ENCODE results near the gene ANKS1A.
"Not testable (repeated sequence)": the region's sequence is repeated elsewhere in the genome, so short reads cannot be mapped to it uniquely, and the experiment has no call there.

ANKS1A gene

GRCh38 chr6:35128042-35128441 is 239.0 kb downstream of the ANKS1A start:
- TF ChIP-seq CTCF (IDR thresholded peaks at IDR 0.05; ENCODE audit: low read depth, low read length), result no peak
- no peak overlapping the region for H3K4me3 ChIP-seq (ENCODE audit: low read depth, low read length)

- no peak overlapping the region for H3K4me3 ChIP-seq (ENCODE audit: low read depth, low read length)
- no peak for TF ChIP-seq CTCF (IDR thresholded peaks at IDR 0.05; ENCODE audit: low read depth, low read length)
Observed at GRCh38 chr6:35128496-35128895, 239.4 kb downstream of the ANKS1A start.

GRCh38 chr6:35136185-35136584 is 247.1 kb downstream of the ANKS1A start:
- no peak for TF ChIP-seq CTCF (IDR thresholded peaks at IDR 0.05; ENCODE audit: low read depth, low read length)
- H3K4me3 ChIP-seq (ENCODE audit: low read depth, low read length), result no peak overlapping the region

- not testable (repeated sequence) for H3K4me3 ChIP-seq (ENCODE audit: low read depth, low read length)
Observed at GRCh38 chr6:35138191-35138590, 249.1 kb downstream of the ANKS1A start.

GRCh38 chr6:35139470-35139869 is 250.4 kb downstream of the ANKS1A start:
- no peak for TF ChIP-seq CTCF (IDR thresholded peaks at IDR 0.05; ENCODE audit: low read depth, low read length)
- no peak overlapping the region for H3K4me3 ChIP-seq (ENCODE audit: low read depth, low read length)

- TF ChIP-seq CTCF (IDR thresholded peaks at IDR 0.05; ENCODE audit: low read depth, low read length), result peak; percentile 48
- H3K4me3 ChIP-seq (ENCODE audit: low read depth, low read length), result no peak overlapping the region
Observed at GRCh38 chr6:35139924-35140638, 251.0 kb downstream of the ANKS1A start.

- TF ChIP-seq CTCF (IDR thresholded peaks at IDR 0.05; ENCODE audit: low read depth, low read length), result no peak
Observed at GRCh38 chr6:35140639-35141006, 251.6 kb downstream of the ANKS1A start.

More at GRCh38 chr6:35140639-35141006, 251.6 kb downstream of the ANKS1A start:
- H3K4me3 ChIP-seq (ENCODE audit: low read depth, low read length), result no peak overlapping the region
